HG03558 (cell line): Measurements from ENCODE around the gene POLR3A.

Experiments
- ATAC-seq: cut with Tn5 transposase; IDR thresholded peaks from one replicate; pipeline ENCODE4 v1.9.1; 2021; ENCODE audit warnings: moderate number of reproducible peaks; ENCODE audit not compliant: unreplicated experiment; ENCODE audit errors: extremely low read depth

The POLR3A gene

DNA sequence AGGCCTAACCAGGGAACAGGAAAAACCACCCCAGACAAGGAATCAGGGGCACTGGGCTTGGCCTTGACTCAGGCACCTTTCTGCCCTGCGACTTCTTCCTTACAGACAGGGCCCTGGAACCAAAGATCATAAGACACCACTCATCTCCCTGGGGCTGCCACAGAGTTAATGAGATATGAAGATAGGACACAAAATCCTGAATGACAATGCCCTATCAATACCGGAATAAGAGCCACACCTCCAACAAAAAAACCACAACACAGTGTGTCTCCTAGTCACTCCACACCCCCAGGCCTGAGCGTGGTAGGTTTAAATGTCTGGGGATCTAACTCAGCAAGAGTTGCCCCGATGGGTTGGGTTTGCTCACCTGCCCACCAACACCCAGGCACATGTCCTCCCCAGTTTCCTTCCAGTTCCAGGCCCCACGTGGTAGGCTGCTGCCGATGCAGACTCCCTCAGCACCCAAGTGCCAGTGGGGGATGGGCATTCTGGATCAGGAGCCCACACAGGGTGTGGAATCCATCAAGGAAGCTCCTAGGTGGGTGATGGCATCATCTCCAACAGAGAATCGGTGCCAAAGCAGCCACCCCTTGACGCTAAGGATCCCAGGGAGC is 106.6 kb downstream of the POLR3A start:
- ATAC-seq = no peak

DNA sequence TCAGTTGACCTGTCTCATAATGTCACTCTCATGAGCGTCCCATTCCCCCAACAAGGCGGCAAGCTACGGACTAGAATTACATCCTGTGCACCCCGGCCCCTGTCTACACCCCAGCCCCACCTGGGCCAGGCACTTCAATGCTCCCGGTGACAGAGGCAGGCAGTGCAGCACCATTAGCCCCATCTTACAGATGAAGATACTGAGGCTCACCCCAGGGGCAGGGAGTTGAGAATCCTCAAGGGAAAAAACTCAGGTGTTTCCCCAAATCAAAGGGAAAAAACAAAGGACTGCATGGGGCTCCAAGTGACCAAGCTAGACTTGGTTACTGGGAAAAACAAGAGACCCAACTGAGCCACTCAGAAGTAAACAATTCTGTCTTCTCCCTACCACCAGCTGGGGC is 107.3 kb downstream of the POLR3A start:
- ATAC-seq = no peak

GRCh38 chr10:77921395-77921794 is 107.9 kb downstream of the POLR3A start:
- no peak for ATAC-seq

DNA sequence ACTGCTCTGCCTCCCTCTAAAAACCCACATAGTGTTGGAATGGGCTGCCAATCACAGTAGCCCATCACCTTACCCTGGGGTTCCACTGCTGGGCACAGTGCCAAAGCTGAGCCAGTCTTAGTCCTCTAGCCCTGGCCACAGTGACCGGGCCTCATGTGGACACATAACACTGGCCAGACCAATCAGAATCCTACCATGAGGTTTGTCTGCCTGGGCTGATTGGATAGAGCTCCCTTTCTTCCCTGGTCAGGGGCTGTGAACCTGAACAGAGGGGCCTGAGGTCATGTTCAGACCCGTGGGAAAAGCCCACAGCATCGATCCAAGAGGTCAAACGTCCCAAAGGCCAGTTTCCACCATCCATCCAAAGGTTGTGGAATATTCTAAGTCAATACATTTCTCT is 108.8 kb downstream of the POLR3A start:
- ATAC-seq = no peak

DNA sequence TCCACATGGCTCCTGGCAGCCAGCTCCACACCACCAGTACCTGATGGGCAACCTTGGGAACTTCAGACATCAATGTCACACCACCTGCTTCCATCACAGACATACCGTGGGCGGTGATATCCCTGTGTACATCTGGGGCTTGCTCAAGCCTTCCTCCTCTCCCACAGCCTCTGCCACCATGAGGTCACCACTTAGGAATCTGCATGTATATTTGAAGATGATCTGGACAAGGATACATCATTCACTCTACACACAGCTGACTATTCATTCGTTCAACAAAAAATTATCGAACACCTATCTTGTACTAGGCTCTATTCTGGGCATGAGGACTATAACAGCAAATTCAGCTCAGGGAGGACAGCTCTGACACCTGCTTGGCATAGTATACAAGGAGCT is 109.6 kb downstream of the POLR3A start:
- no peak for ATAC-seq
